Measurements from ENCODE around the gene PHLPP1. TPM values are rescaled to one million over a fixed set of nuclear protein-coding genes. Genes with fewer than 3 reads are reported as not detected.

Gene PHLPP1
- total RNA-seq, 2 experiments from 2014 or later: 8.0 to 8.7 TPM

- DNase-seq: no peak
- ChIA-PET POLR2A (interaction anchor here (0.8 kb wide), 1 partner anchor 9 kb away, joined by 4 read pairs; no protein-coding TSS in a partner anchor), CTCF (no interaction called here)
- Mint-ChIP-seq H3K4me1 (ENCODE audit: low read depth) (peaks cover 20% of the 10 kb centered on the region), H3K27me3 (no peaks in the 10 kb centered on the region), H3K4me3 (no peak overlapping the region), H3K9me3 (no peaks in the 10 kb centered on the region), H3K36me3 (peaks cover 3% of the 10 kb centered on the region), H3K27ac (no peak overlapping the region)
- intact Hi-C loops (cut with micrococcal nuclease): no loop called here
These were observed 52.7 kb downstream of the PHLPP1 start for GRCh38 chr18:62767836-62768557.

DNA sequence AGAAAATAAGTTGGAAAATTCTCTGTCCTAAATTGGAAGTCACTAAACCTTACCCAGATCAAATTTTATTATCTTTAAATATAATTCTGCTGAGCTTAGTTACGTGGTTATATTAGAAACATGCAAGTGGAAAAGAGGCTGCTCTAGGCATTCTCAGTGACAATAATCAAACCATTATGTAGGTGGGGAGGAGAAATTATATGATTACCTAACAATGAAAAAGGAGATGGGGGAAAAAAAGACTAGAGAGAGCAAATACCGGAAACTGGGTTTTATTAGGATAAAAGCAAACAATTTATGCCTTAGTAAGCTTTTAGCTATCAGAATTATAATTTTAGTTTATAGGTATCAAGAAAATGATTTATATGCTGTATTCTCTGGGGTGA lies 53.2 kb downstream of the PHLPP1 start:
- H3K4me3 Mint-ChIP-seq: no peak overlapping the region
- DNase-seq: no peak
- intact Hi-C loops (cut with micrococcal nuclease): no loop called here
- no peak overlapping the region for H3K27ac Mint-ChIP-seq
- POLR2A ChIA-PET: interaction anchor here (0.8 kb wide), 1 partner anchor 9 kb away, joined by 4 read pairs; no protein-coding TSS in a partner anchor
- CTCF ChIA-PET: no interaction called here
- H3K4me1 Mint-ChIP-seq (ENCODE audit: low read depth): peaks cover 20% of the 10 kb centered on the region
- peaks cover 3% of the 10 kb centered on the region for H3K36me3 Mint-ChIP-seq
- no peaks in the 10 kb centered on the region for H3K9me3 Mint-ChIP-seq
- H3K27me3 Mint-ChIP-seq: no peaks in the 10 kb centered on the region

DNA sequence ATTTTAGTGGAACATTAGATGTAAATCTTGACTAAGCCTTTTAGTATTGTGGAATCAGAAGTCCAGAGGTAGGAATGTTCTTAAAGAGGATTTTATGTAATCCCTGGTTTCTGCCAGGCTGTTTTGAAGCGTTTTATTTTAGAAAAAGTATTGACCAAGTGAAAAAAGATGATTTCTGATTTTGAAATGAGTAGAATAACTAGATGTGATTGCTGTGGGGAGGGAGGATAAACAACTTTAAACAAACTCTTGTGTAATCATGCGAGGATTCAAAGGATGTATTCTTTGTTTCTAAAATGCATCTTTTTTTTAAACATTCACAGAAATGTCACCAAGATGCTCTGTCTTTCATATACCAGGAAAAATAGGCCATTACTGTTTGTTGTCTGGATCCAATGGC lies 53.9 kb downstream of the PHLPP1 start:
- no peak for DNase-seq
- peaks cover 20% of the 10 kb centered on the region for H3K4me1 Mint-ChIP-seq (ENCODE audit: low read depth)
- H3K9me3 Mint-ChIP-seq: no peaks in the 10 kb centered on the region
- no peak overlapping the region for H3K27ac Mint-ChIP-seq
- peaks cover 3% of the 10 kb centered on the region for H3K36me3 Mint-ChIP-seq
- no peak overlapping the region for H3K4me3 Mint-ChIP-seq
- no peaks in the 10 kb centered on the region for H3K27me3 Mint-ChIP-seq
- ChIA-PET POLR2A (no interaction called here), CTCF (no interaction called here)
- intact Hi-C loops (cut with micrococcal nuclease): no loop called here

- no peak for DNase-seq
- peaks cover 3% of the 10 kb centered on the region for H3K36me3 Mint-ChIP-seq
- no peaks in the 10 kb centered on the region for H3K27me3 Mint-ChIP-seq
- ChIA-PET POLR2A (no interaction called here), CTCF (no interaction called here)
- no peaks in the 10 kb centered on the region for H3K9me3 Mint-ChIP-seq
- H3K4me1 Mint-ChIP-seq (ENCODE audit: low read depth): peaks cover 20% of the 10 kb centered on the region
- H3K4me3 Mint-ChIP-seq: no peak overlapping the region
- intact Hi-C loops (cut with micrococcal nuclease): loop anchor here (1.0 to 2.0 kb wide), 4 partner anchors 13 to 74 kb away; no protein-coding TSS in a partner anchor
- H3K27ac Mint-ChIP-seq: peak overlapping the region; percentile 43
These were observed 56.3 kb downstream of the PHLPP1 start for GRCh38 chr18:62771494-62772270.

- ChIA-PET CTCF (interaction anchor here (0.8 kb wide), 1 partner anchor 9 kb away, joined by 3 read pairs; no protein-coding TSS in a partner anchor), POLR2A (no interaction called here)
- Mint-ChIP-seq H3K9me3 (no peaks in the 10 kb centered on the region), H3K27me3 (no peaks in the 10 kb centered on the region), H3K4me1 (ENCODE audit: low read depth) (peaks cover 17% of the 10 kb centered on the region), H3K36me3 (peaks cover 3% of the 10 kb centered on the region), H3K4me3 (no peak overlapping the region), H3K27ac (no peak overlapping the region)
- intact Hi-C loops (cut with micrococcal nuclease): no loop called here
- no peak for DNase-seq
These were observed 57.7 kb downstream of the PHLPP1 start for GRCh38 chr18:62772860-62773584.

DNA sequence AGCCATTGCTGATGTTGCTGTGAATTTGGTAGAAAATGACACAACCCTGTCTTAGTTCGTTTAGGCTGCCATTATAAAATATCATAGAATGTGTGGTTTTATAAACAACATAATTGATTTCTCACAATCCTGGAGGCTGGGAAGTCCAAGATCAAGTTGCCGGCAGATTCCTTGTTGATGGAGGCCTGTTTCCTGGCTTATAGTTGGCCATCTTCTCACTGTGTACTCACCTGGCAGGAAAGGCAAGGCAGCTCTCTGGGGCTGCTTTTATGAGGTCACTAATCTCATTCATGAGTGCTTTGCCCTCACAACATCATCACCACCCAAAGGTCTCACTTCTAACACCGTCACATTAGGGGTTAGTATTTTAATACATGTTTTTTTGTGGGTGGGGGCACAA lies 58.4 kb downstream of the PHLPP1 start:
- ChIA-PET CTCF (interaction anchor here (0.8 kb wide), 1 partner anchor 9 kb away, joined by 3 read pairs; no protein-coding TSS in a partner anchor), POLR2A (no interaction called here)
- no peak for DNase-seq
- Mint-ChIP-seq H3K27me3 (no peaks in the 10 kb centered on the region), H3K4me3 (no peak overlapping the region), H3K4me1 (ENCODE audit: low read depth) (peaks cover 19% of the 10 kb centered on the region), H3K9me3 (no peaks in the 10 kb centered on the region), H3K27ac (no peak overlapping the region), H3K36me3 (peaks cover 3% of the 10 kb centered on the region)
- intact Hi-C loops (cut with micrococcal nuclease): no loop called here

DNA sequence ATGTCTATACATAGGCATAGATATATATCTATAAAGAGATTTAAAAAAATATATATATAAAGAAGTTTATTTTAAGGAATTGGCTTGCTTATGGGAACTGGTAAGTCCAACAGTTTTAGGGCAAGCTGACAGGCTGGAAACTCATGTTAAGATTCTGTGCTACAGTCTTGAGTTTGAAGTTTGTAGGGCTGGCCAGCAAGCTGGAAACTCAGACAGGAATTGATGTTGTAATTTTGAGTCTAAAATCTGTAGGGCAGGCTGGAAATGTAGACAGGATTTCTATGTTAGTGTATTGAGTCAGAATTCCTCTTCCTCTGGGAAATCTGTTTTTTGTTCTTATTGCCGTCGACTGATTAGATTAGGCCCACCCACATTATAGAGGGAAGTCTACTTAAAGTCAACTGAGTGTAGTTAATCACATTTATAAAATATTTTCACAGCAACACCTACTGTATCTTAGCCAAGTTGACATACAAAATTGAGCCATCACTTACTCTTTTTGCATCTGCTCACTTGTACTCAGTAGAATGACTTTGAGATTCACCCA lies 60.8 kb downstream of the PHLPP1 start:
- peaks cover 29% of the 10 kb centered on the region for H3K4me1 Mint-ChIP-seq (ENCODE audit: low read depth)
- no peak for DNase-seq
- no peak overlapping the region for H3K4me3 Mint-ChIP-seq
- ChIA-PET POLR2A (no interaction called here), CTCF (interaction anchor here (1.3 kb wide), 1 partner anchor 56 kb away, joined by 5 read pairs; no protein-coding TSS in a partner anchor)
- H3K36me3 Mint-ChIP-seq: no peaks in the 10 kb centered on the region
- no peaks in the 10 kb centered on the region for H3K9me3 Mint-ChIP-seq
- H3K27ac Mint-ChIP-seq: no peak overlapping the region
- H3K27me3 Mint-ChIP-seq: no peaks in the 10 kb centered on the region
- intact Hi-C loops (cut with micrococcal nuclease): no loop called here

DNA sequence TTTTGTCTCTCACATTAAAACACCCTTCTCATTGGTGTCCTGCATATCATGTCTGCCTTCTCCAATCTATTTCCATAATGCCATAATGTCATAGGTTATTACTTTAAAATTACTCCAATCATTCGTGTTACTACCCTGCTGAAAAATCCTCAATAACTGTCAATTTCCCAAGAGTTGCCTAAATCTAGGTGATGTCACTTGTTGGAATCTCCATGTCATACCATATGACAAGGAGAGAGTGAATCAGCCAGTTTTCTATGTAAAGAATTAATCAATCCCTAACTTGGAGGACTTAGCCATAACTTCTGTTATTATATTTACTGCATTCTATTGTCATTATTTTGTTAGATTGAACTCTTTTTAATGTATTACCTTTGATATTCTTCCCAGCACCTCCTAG lies 62.5 kb downstream of the PHLPP1 start:
- Mint-ChIP-seq H3K4me3 (no peak overlapping the region), H3K9me3 (no peaks in the 10 kb centered on the region), H3K27me3 (no peaks in the 10 kb centered on the region), H3K36me3 (no peaks in the 10 kb centered on the region), H3K27ac (no peak overlapping the region), H3K4me1 (ENCODE audit: low read depth) (peaks cover 29% of the 10 kb centered on the region)
- no peak for DNase-seq
- POLR2A ChIA-PET: no interaction called here
- CTCF ChIA-PET: no interaction called here
- intact Hi-C loops (cut with micrococcal nuclease): loop anchor here (2.0 kb wide), 2 partner anchors 19 to 37 kb away; no protein-coding TSS in a partner anchor

DNA sequence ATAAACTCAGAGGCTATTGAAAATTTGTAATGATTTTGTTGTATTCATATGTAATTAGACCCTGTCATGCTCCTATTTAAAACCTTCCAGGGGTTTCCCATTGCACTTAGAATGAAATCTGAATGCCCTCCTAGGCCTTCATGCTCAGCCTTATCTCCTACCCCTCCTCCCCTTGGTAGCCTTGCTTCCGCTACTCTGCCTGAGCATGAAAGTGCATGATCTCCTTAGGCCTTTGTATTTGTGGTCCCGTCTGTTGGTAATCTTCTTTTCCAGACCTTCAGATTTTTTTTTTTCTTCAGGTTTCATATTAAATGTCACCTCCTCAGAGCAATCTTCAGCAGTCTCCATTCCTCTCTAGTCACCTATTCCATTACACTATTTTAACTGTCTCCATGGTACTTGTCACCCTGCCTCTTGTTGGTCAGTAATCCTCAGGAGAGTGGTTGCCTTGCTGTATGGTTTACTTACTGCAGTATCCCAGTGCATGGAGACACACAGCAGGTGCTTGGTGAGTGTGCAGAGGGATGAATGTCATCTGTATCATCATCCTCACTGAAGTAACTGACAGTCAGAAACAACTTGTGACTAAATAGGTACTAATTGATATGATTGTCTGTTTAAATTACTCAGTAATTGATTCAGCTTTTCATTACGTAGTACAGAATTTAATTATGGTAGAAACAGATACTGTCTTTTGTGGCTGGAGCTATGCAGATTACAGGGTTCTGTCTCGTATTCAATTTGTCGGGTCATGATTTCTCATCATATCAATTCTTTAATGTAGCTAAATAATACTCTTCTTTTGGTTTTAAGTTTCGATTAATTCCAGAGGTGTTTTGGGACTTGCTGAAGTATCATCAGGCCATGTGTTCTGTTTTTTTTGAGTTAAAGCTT lies 63.9 kb downstream of the PHLPP1 start:
- H3K36me3 Mint-ChIP-seq: no peaks in the 10 kb centered on the region
- H3K4me1 Mint-ChIP-seq (ENCODE audit: low read depth): peaks cover 38% of the 10 kb centered on the region
- H3K4me3 Mint-ChIP-seq: no peak overlapping the region
- CTCF ChIA-PET: no interaction called here
- no peak overlapping the region for H3K27ac Mint-ChIP-seq
- POLR2A ChIA-PET: no interaction called here
- no peaks in the 10 kb centered on the region for H3K9me3 Mint-ChIP-seq
- intact Hi-C loops (cut with micrococcal nuclease): loop anchor here (1.0 to 2.0 kb wide), 3 partner anchors 20 to 66 kb away; no protein-coding TSS in a partner anchor
- peak; percentile 22 for DNase-seq
- H3K27me3 Mint-ChIP-seq: no peaks in the 10 kb centered on the region

GRCh38 chr18:62781262-62781661 lies 65.9 kb downstream of the PHLPP1 start:
- CTCF ChIA-PET: no interaction called here
- DNase-seq: no peak
- Mint-ChIP-seq H3K36me3 (no peaks in the 10 kb centered on the region), H3K4me3 (no peak overlapping the region), H3K9me3 (no peaks in the 10 kb centered on the region), H3K27ac (no peak overlapping the region), H3K4me1 (ENCODE audit: low read depth) (peaks cover 58% of the 10 kb centered on the region), H3K27me3 (peaks cover 2% of the 10 kb centered on the region)
- POLR2A ChIA-PET: no interaction called here
- intact Hi-C loops (cut with micrococcal nuclease): loop anchor here (10.0 kb wide), 2 partner anchors 374 to 586 kb away; no protein-coding TSS in a partner anchor

DNA sequence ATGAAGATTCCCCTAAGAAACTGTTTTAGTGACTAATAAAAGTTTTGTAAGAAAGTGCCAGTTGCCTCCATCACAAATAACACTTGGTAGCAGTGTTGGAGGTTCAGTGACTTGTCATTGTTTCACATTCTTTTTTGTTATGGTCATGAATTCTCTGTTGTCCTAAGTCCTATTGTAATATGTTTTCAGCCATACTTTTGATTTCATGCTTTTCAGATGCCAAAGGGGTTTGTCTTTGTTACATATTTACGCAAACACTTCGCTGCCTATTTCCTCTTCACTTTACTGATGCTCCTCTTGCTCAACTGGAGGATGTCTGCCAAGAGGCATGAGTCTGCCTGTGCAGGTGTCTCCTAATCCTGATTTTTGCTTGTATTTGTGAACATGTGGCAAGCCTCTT lies 66.6 kb downstream of the PHLPP1 start:
- POLR2A ChIA-PET: no interaction called here
- Mint-ChIP-seq H3K4me1 (ENCODE audit: low read depth) (peaks cover 58% of the 10 kb centered on the region), H3K27me3 (peaks cover 3% of the 10 kb centered on the region), H3K9me3 (no peaks in the 10 kb centered on the region), H3K27ac (no peak overlapping the region), H3K4me3 (no peak overlapping the region), H3K36me3 (no peaks in the 10 kb centered on the region)
- DNase-seq: no peak
- CTCF ChIA-PET: no interaction called here
- intact Hi-C loops (cut with micrococcal nuclease): loop anchor here (10.0 kb wide), 2 partner anchors 373 to 587 kb away; no protein-coding TSS in a partner anchor
